ENCODE measurements around the gene SERGEF. TPM values are rescaled to one million over a fixed set of nuclear protein-coding genes. Genes with fewer than 3 reads are reported as not detected.

The SERGEF gene
- total RNA-seq, 4 donors from 2014 or later, result 18.9 to 23.9 (median 20.6) TPM

- ATAC-seq (ENCODE audit: low FRiP score) (no peak), DNase-seq (ENCODE audit: low spot score) (no peak)
- no peak for TF ChIP-seq CTCF (IDR thresholded peaks at IDR 0.05)
Measured at GRCh38 chr11:17892409-17892808, 120.4 kb downstream of the SERGEF start.

GRCh38 chr11:17890325-17890724, 122.5 kb downstream of the SERGEF start:
- ATAC-seq (ENCODE audit: low FRiP score), result no peak
- DNase-seq (ENCODE audit: low spot score), result no peak
- no peak for TF ChIP-seq CTCF (IDR thresholded peaks at IDR 0.05)

GRCh38 chr11:17887779-17888178, 125.1 kb downstream of the SERGEF start:
- TF ChIP-seq CTCF (IDR thresholded peaks at IDR 0.05), result no peak
- DNase-seq (ENCODE audit: low spot score), result no peak
- no peak for ATAC-seq (ENCODE audit: low FRiP score)

- DNase-seq (ENCODE audit: low spot score) (no peak), ATAC-seq (ENCODE audit: low FRiP score) (no peak)
- no peak for TF ChIP-seq CTCF (IDR thresholded peaks at IDR 0.05)
Measured at GRCh38 chr11:17883946-17884345, 128.9 kb downstream of the SERGEF start.

GRCh38 chr11:17883057-17883456, 129.8 kb downstream of the SERGEF start:
- ATAC-seq (ENCODE audit: low FRiP score) (no peak), DNase-seq (ENCODE audit: low spot score) (no peak)
- TF ChIP-seq CTCF (IDR thresholded peaks at IDR 0.05), result no peak

- ATAC-seq (ENCODE audit: low FRiP score), result no peak
- no peak for TF ChIP-seq CTCF (IDR thresholded peaks at IDR 0.05)
- no peak for DNase-seq (ENCODE audit: low spot score)
Measured at GRCh38 chr11:17878743-17879142, 134.1 kb downstream of the SERGEF start.

GRCh38 chr11:17877886-17878285, 135.0 kb downstream of the SERGEF start:
- no peak for TF ChIP-seq CTCF (IDR thresholded peaks at IDR 0.05)
- DNase-seq (ENCODE audit: low spot score), result no peak
- ATAC-seq (ENCODE audit: low FRiP score), result no peak

Data from omental fat pad (tissue), 4 donors.